Endothelial cell of umbilical vein (primary cell): ENCODE data around the gene ADTRP. TPM values are rescaled to one million over a fixed set of nuclear protein-coding genes. Genes with fewer than 3 reads are reported as not detected.

ENCODE experiments used
- BruUV-seq: library from RNA; stranded (reverse); fragments of 400-500 nt; replicated peaks from 2 replicates; lab custom pipeline; 2021; lab: Mats Ljungman, UMichigan
- CTCF ChIA-PET: fragments of 300-600, 350-600 bp; sonication (Branson Sonifier 250); formaldehyde crosslinking; loops from one replicate; lab custom pipeline; 2021; ENCODE audit warnings: antibody characterized with exemption, inconsistent platforms; lab: Charles Lee
- POLR2A ChIA-PET: fragments of 300-600, 350-600 bp; sonication (Branson Sonifier 250); formaldehyde crosslinking; loops from one replicate; lab custom pipeline; 2021; ENCODE audit warnings: antibody characterized with exemption, inconsistent platforms; lab: Charles Lee
- DNase-seq: peaks from one replicate; pipeline ENCODE4 v3.0.0-alpha.2; 2011; ENCODE audit warnings: low read depth, low spot score
- FAIRE-seq: peaks from 2 replicates; lab custom pipeline; 2011; peaks lifted over from hg19 to GRCh38; lab: Jason Lieb, UNC
- H2AFZ ChIP-seq: 2 replicates; pipeline ENCODE4 v1.6.0; 2012; ENCODE audit warnings: low read depth, low read length, control low read depth, inconsistent platforms
- H3K27ac ChIP-seq: 2 replicates; pipeline ENCODE4 v1.5.1; 2011; ENCODE audit warnings: low read depth, mild to moderate bottlenecking, control low read depth, low read length, moderate library complexity; ENCODE audit not compliant: insufficient read depth
- H3K27me3 ChIP-seq, 2 experiments: 2 replicates each; pipeline versions ENCODE4 v1.6.0 to v1.6.1; 2011; ENCODE audit warnings: low read length in 2 of 2, mixed read lengths in 1 of 2; ENCODE audit not compliant: control insufficient read depth in 2 of 2, insufficient read depth in 2 of 2
- H3K36me3 ChIP-seq, 2 experiments: 2 replicates in 1 of 2; 3 replicates in 1 of 2; pipeline ENCODE4 v1.5.1; 2011; ENCODE audit warnings: low read length in 2 of 2, mild to moderate bottlenecking in 1 of 2, moderate library complexity in 1 of 2; ENCODE audit not compliant: control insufficient read depth in 2 of 2, insufficient read depth in 2 of 2; ENCODE audit errors: extremely low read depth in 1 of 2
- H3K4me1 ChIP-seq: 3 replicates; pipeline ENCODE4 v1.5.1; 2011; ENCODE audit warnings: mild to moderate bottlenecking, low read length; ENCODE audit not compliant: control insufficient read depth, insufficient read depth; ENCODE audit errors: extremely low read depth
- H3K4me2 ChIP-seq: 2 replicates; pipeline ENCODE4 v1.6.1; 2011; ENCODE audit warnings: low read length, control low read depth, mixed read lengths; ENCODE audit not compliant: insufficient read depth
- H3K4me3 ChIP-seq, 3 experiments: fragments of 200-600 bp in 1 of 3; sonication (generic), shearing (Covaris generic) in 1 of 3; replicated peaks in 1 of 3; 2 replicates each; pipeline ENCODE4 v1.5.1; 2011 to 2016; ENCODE audit warnings: control low read depth in 3 of 3, low read length in 3 of 3, mild to moderate bottlenecking in 2 of 3, inconsistent platforms in 1 of 3, low read depth in 1 of 3, moderate library complexity in 1 of 3; ENCODE audit not compliant: insufficient read depth in 1 of 3
- H3K79me2 ChIP-seq: 2 replicates; pipeline ENCODE4 v1.6.0; 2012; ENCODE audit warnings: low read length, inconsistent platforms; ENCODE audit not compliant: control insufficient read depth, insufficient read depth
- H3K9ac ChIP-seq: replicated peaks from 2 replicates; pipeline ENCODE3; 2011; ENCODE audit warnings: low read length, control low read depth; ENCODE audit not compliant: insufficient read depth; ENCODE audit errors: extremely low read depth
- H3K9me1 ChIP-seq: replicated peaks from 3 replicates; pipeline ENCODE4 v1.6.0; 2011; ENCODE audit warnings: mild to moderate bottlenecking, low read length; ENCODE audit not compliant: control insufficient read depth, insufficient read depth; ENCODE audit errors: extremely low read depth
- H3K9me3 ChIP-seq: replicated peaks from 2 replicates; pipeline ENCODE4 v1.5.1; 2012; ENCODE audit warnings: low read length, inconsistent platforms; ENCODE audit not compliant: control insufficient read depth, insufficient read depth
- H4K20me1 ChIP-seq: replicated peaks from 2 replicates; pipeline ENCODE3; 2011; ENCODE audit warnings: mild to moderate bottlenecking, low read length; ENCODE audit not compliant: control insufficient read depth, insufficient read depth; ENCODE audit errors: extremely low read depth
- EZH2 ChIP-seq: IDR thresholded peaks from 2 replicates; pipeline ENCODE4 v1.6.1; 2012; ENCODE audit warnings: borderline replicate concordance, low read depth, mild to moderate bottlenecking, moderate library complexity, low read length, inconsistent platforms; ENCODE audit not compliant: severe bottlenecking
- FOS ChIP-seq: IDR thresholded peaks from 2 replicates; pipeline ENCODE4 v1.6.1; 2011; ENCODE audit warnings: mild to moderate bottlenecking, low read length, moderate library complexity, borderline replicate concordance; ENCODE audit not compliant: insufficient read depth
- GATA2 ChIP-seq: IDR thresholded peaks from 2 replicates; pipeline ENCODE4 v1.7.0; 2011; ENCODE audit warnings: low read depth, mild to moderate bottlenecking, moderate library complexity, mixed read lengths, low read length; ENCODE audit not compliant: insufficient read length, insufficient read depth
- JUN ChIP-seq: IDR thresholded peaks from 2 replicates; pipeline ENCODE4 v1.6.1; 2011; ENCODE audit warnings: borderline replicate concordance, low read depth; ENCODE audit not compliant: insufficient read length, insufficient read depth
- MYC ChIP-seq: IDR thresholded peaks from one replicate; pipeline ENCODE4 v1.6.1; 2011; ENCODE audit warnings: mild to moderate bottlenecking, low read depth, low read length
- POLR2A ChIP-seq: IDR thresholded peaks from 2 replicates; pipeline ENCODE4 v1.6.1; 2012; ENCODE audit warnings: low read depth, mild to moderate bottlenecking, control low read depth, low read length
- POLR2AphosphoS5 ChIP-seq: IDR thresholded peaks from 2 replicates; pipeline ENCODE4 v1.6.1; 2012; ENCODE audit warnings: low read depth, mild to moderate bottlenecking, control low read depth, low read length, moderate library complexity; ENCODE audit not compliant: insufficient read depth
- dilution Hi-C: fragments of 300-500 bp; cut with MboI; formaldehyde crosslinking; loops from one replicate; pipeline ENCODE4 v1.15.0; 2019; ENCODE audit warnings: low sequenced_read_pairs; ENCODE audit not compliant: extremely low pct_ligation_motif_present
- intact Hi-C: fragments of 100-400 bp; cut with micrococcal nuclease; formaldehyde crosslinking; loops from one replicate; pipeline ENCODE4 v1.10.0; 2022
- polyA plus RNA-seq, 4 experiments: library from polyadenylated mRNA; depleted of rRNA in 3 of 4; stranded (reverse) in 3 of 4; unstranded in 1 of 4; fragments of >200 nt; gene quantifications; 2 replicates each; pipeline versions ENCODE4 v1.2.1 to v1.2.3, GENCODE V29; 2011 to 2012; ENCODE audit warnings: missing spikeins in 1 of 4
- total RNA-seq: library from RNA; stranded (reverse); gene quantifications from 2 replicates; pipeline ENCODE4 v1.2.3, GENCODE V29; 2021
- TF ChIP-seq, protein P1 (sequence below), 2 donors: IDR thresholded peaks; 1 replicate in 1 of 2; 2 replicates in 1 of 2; pipeline ENCODE4 v1.5.1; 2011; ENCODE audit warnings: low read length in 2 of 2, mild to moderate bottlenecking in 2 of 2, moderate library complexity in 2 of 2, control low read depth in 1 of 2, inconsistent platforms in 1 of 2, low read depth in 1 of 2; ENCODE audit not compliant: insufficient read depth in 1 of 2; ENCODE audit errors: extremely low read depth in 1 of 2
- TF ChIP-seq, protein P2 (sequence below): IDR thresholded peaks from 2 replicates; pipeline ENCODE4 v1.6.1; 2011; ENCODE audit not compliant: insufficient read depth, insufficient read length

Gene ADTRP
- total and polyA plus RNA-seq, 2 donors (not counting 3 experiments of a cell fraction or from before 2014, with no cell fraction given): 3.3 to 4.4 TPM

GRCh38 chr6:11672669-11673068 lies 105.9 kb downstream of the ADTRP start:
- ChIA-PET POLR2A (no interaction called here), CTCF (interaction anchor here (1.0 kb wide), 1 partner anchor 562 kb away, joined by 3 read pairs; no protein-coding TSS in a partner anchor)
- no peak overlapping the region for H3K4me3 ChIP-seq
- H3K4me2 ChIP-seq: no peak overlapping the region
- no peaks in the 10 kb centered on the region for H3K4me1 ChIP-seq
- TF ChIP-seq, protein P1, sequence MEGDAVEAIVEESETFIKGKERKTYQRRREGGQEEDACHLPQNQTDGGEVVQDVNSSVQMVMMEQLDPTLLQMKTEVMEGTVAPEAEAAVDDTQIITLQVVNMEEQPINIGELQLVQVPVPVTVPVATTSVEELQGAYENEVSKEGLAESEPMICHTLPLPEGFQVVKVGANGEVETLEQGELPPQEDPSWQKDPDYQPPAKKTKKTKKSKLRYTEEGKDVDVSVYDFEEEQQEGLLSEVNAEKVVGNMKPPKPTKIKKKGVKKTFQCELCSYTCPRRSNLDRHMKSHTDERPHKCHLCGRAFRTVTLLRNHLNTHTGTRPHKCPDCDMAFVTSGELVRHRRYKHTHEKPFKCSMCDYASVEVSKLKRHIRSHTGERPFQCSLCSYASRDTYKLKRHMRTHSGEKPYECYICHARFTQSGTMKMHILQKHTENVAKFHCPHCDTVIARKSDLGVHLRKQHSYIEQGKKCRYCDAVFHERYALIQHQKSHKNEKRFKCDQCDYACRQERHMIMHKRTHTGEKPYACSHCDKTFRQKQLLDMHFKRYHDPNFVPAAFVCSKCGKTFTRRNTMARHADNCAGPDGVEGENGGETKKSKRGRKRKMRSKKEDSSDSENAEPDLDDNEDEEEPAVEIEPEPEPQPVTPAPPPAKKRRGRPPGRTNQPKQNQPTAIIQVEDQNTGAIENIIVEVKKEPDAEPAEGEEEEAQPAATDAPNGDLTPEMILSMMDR (IDR thresholded peaks at IDR 0.05; ENCODE audit: extremely low read depth in 1 of 2, insufficient read depth in 1 of 2, low read depth in 1 of 2, low read length in 2 of 2): no peak
- TF ChIP-seq GATA2: no peak
- TF ChIP-seq POLR2AphosphoS5: no peak
- TF ChIP-seq JUN: no peak
- TF ChIP-seq POLR2A: no peak
- TF ChIP-seq, protein P2, sequence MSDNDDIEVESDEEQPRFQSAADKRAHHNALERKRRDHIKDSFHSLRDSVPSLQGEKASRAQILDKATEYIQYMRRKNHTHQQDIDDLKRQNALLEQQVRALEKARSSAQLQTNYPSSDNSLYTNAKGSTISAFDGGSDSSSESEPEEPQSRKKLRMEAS: no peak
- no peak for TF ChIP-seq FOS
- no peak for TF ChIP-seq EZH2
- no peak for TF ChIP-seq MYC
- no peaks in the 10 kb centered on the region for H3K9me3 ChIP-seq
- no peak overlapping the region for H2AFZ ChIP-seq
- no peaks in the 10 kb centered on the region for H3K79me2 ChIP-seq
- intact Hi-C loops: no loop called here
- no peaks in the 10 kb centered on the region for H4K20me1 ChIP-seq
- no TSS peak for BruUV-seq
- DNase-seq (no peak), FAIRE-seq (no peak)
- H3K9ac ChIP-seq: no peak overlapping the region
- dilution Hi-C loops: no loop called here
- no peaks in the 10 kb centered on the region for H3K36me3 ChIP-seq
- H3K27ac ChIP-seq: no peak overlapping the region
- H3K9me1 ChIP-seq: no peaks in the 10 kb centered on the region
- no peaks in the 10 kb centered on the region for H3K27me3 ChIP-seq
